Measurements from ENCODE around the gene FAIM. TPM values are rescaled to one million over a fixed set of nuclear protein-coding genes. Genes with fewer than 3 reads are reported as not detected.
"Not testable (repeated sequence)": the region's sequence is repeated elsewhere in the genome, so short reads cannot be mapped to it uniquely, and the experiment has no call there.

The FAIM gene
- polyA plus RNA-seq, 2 of the 4 experiments (the other 2 are of a cell fraction), result 13.7 to 20.8 TPM

- H3K9me3 ChIP-seq, result no peaks in the 10 kb centered on the region
- ATAC-seq (no peak), DNase-seq (ENCODE audit: low read depth in 1 of 2, low spot score in 1 of 2) (no peak), FAIRE-seq (no peak)
- TF ChIP-seq ZC3H11A (IDR thresholded peaks at IDR 0.05), result no peak
- no peak for TF ChIP-seq HOXB13 (CRISPR knock-in tag; IDR thresholded peaks at IDR 0.05; ENCODE audit: low read depth)
- no peak overlapping the region for H3K4me2 ChIP-seq
- POLR2A ChIA-PET, result no interaction called here
- H3K27ac ChIP-seq, result no peak overlapping the region
- 62% methylated on average over 4 of the region's 4 CpGs for WGBS (ENCODE audit: missing lambda C conversion rate)
- no peaks in the 10 kb centered on the region for H3K4me1 ChIP-seq
- CTCF ChIA-PET, result interaction anchor here (0.6 to 1.1 kb wide), 2 partner anchors 30 to 35 kb away, joined by 3 to 4 read pairs; partner anchors contain the start of gene CEP70
- H3K4me3 ChIP-seq, result no peak overlapping the region
Measured at GRCh38 chr3:138559134-138559533, 49.4 kb upstream of the FAIM start.

- ChIA-PET POLR2A (no interaction called here), CTCF (interaction anchor here (0.8 to 1.1 kb wide), 2 partner anchors 34 to 355 kb away, joined by 3 to 4 read pairs; partner anchors contain the start of gene CEP70)
- Histone ChIP-seq H3K4me1 (no peaks in the 10 kb centered on the region), H3K9me3 (no peaks in the 10 kb centered on the region), H3K4me3 (no peak overlapping the region), H3K27ac (no peak overlapping the region), H3K4me2 (no peak overlapping the region)
- no peak for DNase-seq (ENCODE audit: low read depth in 1 of 2, low spot score in 1 of 2)
- no peak for ATAC-seq
- TF ChIP-seq MAZ (IDR thresholded peaks at IDR 0.05; ENCODE audit: borderline replicate concordance, low read depth, low read length) (no peak), PHF8 (IDR thresholded peaks at IDR 0.05; ENCODE audit: borderline replicate concordance, low read depth) (no peak), BHLHE40 (IDR thresholded peaks at IDR 0.05; ENCODE audit: low read depth, low read length) (no peak), POLR2A (IDR thresholded peaks at IDR 0.05; ENCODE audit: low read length) (no peak), RAD21 (conservative IDR thresholded peaks at IDR 0.05 in 1 of 2, IDR thresholded peaks at IDR 0.05 in 1 of 2) (no peak), HDAC2 (IDR thresholded peaks at IDR 0.05) (no peak), KDM1A (IDR thresholded peaks at IDR 0.05; ENCODE audit: low read depth) (no peak), KDM5A (IDR thresholded peaks at IDR 0.05) (no peak), RFX5 (IDR thresholded peaks at IDR 0.05) (no peak), POLR2AphosphoS2 (conservative IDR thresholded peaks at IDR 0.05; ENCODE audit: low read length) (no peak), CEBPB (IDR thresholded peaks at IDR 0.05) (no peak), BCL3 (IDR thresholded peaks at IDR 0.05) (no peak), NPAS2 (CRISPR knock-in tag; IDR thresholded peaks at IDR 0.05; ENCODE audit: borderline replicate concordance) (no peak), SREBF2 (IDR thresholded peaks at IDR 0.05) (no peak), FOXS1 (CRISPR knock-in tag; IDR thresholded peaks at IDR 0.05) (no peak), HMGXB4 (CRISPR knock-in tag; IDR thresholded peaks at IDR 0.05; ENCODE audit: borderline replicate concordance) (no peak), FOSB (CRISPR knock-in tag; IDR thresholded peaks at IDR 0.05) (no peak), RNF2 (IDR thresholded peaks at IDR 0.05; ENCODE audit: borderline replicate concordance, low read depth) (no peak), ZC3H11A (IDR thresholded peaks at IDR 0.05) (no peak)
- 91% methylated on average over 4 of the region's 6 CpGs for WGBS (ENCODE audit: missing lambda C conversion rate)
- no peak for FAIRE-seq
Measured at GRCh38 chr3:138560501-138560900, 48.1 kb upstream of the FAIM start.

- ATAC-seq, FAIRE-seq: not testable (repeated sequence)
- CTCF ChIA-PET, result interaction anchor here (0.7 kb wide), 1 partner anchor 147 kb away, joined by 3 read pairs; no protein-coding TSS in a partner anchor
Measured at GRCh38 chr3:138562902-138563301, 45.7 kb upstream of the FAIM start.

GRCh38 chr3:138566293-138566692, 42.3 kb upstream of the FAIM start:
- 81% methylated on average over 1 of the region's 2 CpGs for WGBS (ENCODE audit: missing lambda C conversion rate)
- H3K4me1 ChIP-seq; H3K4me3 ChIP-seq; H3K27ac ChIP-seq; DNase-seq (ENCODE audit: low read depth in 1 of 2, low spot score in 1 of 2); POLR2A ChIA-PET; ATAC-seq; FAIRE-seq; H3K9me3 ChIP-seq; H3K4me2 ChIP-seq: not testable (repeated sequence)
- CTCF ChIA-PET, result interaction anchor here (1.0 kb wide), 1 partner anchor 357 kb away, joined by 3 read pairs; no protein-coding TSS in a partner anchor

More at GRCh38 chr3:138562902-138563301, 45.7 kb upstream of the FAIM start:
- DNase-seq (ENCODE audit: low read depth in 1 of 2, low spot score in 1 of 2); H3K4me2 ChIP-seq; H3K27ac ChIP-seq; H3K4me1 ChIP-seq; H3K9me3 ChIP-seq; H3K4me3 ChIP-seq; POLR2A ChIA-PET: not testable (repeated sequence)
- 95% methylated on average over 1 of the region's 1 CpG for WGBS (ENCODE audit: missing lambda C conversion rate)
